UCSD-AML1 (cell line): ENCODE results near the gene DEAF1.
"Not testable (repeated sequence)": the region's sequence is repeated elsewhere in the genome, so short reads cannot be mapped to it uniquely, and the experiment has no call there.

Experiments used
- DNase-seq: peaks from one replicate; lab custom pipeline; 2025; ENCODE audit not compliant: unreplicated experiment; lab: John Stamatoyannopoulos, UW

Gene DEAF1

GRCh38 chr11:647672-648158 is 47.3 kb downstream of the DEAF1 start:
- not testable (repeated sequence) for DNase-seq

- no peak for DNase-seq
These were observed 48.8 kb downstream of the DEAF1 start for GRCh38 chr11:646214-646613.

DNA sequence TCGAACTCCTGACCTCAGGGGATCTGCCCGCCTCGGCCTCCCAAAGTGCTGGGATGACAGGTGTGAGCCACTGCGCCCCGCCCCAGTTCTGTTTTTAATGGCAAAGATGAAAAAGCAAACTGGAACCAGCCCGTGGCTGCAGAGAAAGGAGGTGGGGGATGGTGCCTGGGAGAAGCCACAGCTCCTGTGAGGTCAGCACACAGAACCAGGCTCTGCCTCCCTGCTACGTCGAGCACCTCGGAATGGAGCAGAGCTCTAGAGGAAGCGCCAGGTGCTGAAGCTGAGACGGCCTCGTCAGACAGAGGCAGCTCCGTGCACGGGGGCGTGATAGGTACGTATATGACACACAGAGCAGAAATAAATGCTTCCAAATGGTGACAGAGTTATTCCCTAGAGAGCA is 49.5 kb downstream of the DEAF1 start:
- DNase-seq, result no peak

GRCh38 chr11:643849-644738 is 50.9 kb downstream of the DEAF1 start:
- no peak for DNase-seq

DNA sequence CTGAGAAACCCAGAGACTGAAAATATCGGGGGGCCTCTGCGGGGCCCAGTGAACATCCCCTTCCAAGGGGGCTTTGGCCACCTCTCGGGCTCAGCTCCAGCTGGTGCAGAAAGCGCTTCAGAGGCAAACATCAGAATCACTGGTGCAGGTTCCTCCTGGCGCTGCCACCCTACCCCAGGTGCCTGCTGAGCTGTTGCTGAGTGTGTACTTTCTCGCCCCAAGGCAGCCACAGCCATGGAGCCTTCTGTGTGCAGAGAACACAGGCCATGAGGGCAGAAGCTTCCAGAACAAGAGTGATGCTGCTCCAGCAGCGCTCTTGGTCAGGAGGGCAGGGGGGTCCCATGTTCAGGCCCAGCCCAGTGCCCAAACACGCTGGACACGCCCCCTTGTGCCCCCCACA is 51.7 kb downstream of the DEAF1 start:
- no peak for DNase-seq

DNA sequence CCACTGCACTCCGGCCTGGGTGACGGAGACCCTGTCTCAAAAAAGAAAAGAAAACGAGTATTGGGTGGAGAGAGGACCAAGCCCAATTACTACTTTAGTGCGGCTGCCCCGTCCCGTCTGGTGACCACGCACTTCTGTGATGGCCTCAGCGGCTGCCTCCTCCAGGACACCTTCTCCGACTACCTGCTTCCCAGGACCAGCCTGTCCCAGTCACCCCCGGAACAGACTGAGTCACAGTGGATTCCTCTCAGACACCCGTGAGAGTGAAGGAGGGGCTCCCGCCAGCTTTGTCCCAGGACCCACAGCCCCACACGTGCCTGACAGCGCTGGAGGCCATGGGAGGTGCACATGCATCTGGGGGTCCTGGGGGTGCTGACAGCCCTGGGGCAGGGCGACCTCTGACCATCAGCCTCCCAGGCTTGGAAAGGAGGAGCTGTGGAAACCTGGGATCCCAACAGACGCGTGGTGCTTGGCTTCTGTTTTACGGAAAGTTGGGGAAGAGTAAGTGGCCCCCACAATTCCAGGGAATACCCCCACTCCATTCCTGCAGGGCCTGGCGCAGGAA is 53.1 kb downstream of the DEAF1 start:
- no peak for DNase-seq

DNA sequence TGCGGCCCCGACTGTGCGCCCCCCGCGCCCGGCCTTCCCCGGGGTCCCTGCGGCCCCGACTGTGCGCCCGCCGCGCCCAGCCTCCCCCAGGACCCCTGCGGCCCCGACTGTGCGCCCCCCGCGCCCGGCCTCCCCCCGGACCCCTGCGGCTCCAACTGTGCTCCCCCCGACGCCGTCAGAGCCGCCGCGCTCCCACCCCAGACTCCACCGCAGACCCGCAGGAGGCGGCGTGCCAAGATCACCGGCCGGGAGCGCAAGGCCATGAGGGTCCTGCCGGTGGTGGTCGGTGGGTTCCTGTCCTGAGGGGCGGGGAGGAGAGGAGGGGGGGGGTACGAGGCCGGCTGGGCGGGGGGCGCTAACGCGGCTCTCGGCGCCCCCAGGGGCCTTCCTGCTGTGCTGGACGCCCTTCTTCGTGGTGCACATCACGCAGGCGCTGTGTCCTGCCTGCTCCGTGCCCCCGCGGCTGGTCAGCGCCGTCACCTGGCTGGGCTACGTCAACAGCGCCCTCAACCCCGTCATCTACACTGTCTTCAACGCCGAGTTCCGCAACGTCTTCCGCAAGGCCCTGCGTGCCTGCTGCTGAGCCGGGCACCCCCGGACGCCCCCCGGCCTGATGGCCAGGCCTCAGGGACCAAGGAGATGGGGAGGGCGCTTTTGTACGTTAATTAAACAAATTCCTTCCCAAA is 54.9 kb downstream of the DEAF1 start:
- DNase-seq, result no peak

- DNase-seq, result no peak
These were observed 55.6 kb downstream of the DEAF1 start for GRCh38 chr11:639332-639955.

- DNase-seq, result no peak
These were observed 56.2 kb downstream of the DEAF1 start for GRCh38 chr11:638631-639331.

DNA sequence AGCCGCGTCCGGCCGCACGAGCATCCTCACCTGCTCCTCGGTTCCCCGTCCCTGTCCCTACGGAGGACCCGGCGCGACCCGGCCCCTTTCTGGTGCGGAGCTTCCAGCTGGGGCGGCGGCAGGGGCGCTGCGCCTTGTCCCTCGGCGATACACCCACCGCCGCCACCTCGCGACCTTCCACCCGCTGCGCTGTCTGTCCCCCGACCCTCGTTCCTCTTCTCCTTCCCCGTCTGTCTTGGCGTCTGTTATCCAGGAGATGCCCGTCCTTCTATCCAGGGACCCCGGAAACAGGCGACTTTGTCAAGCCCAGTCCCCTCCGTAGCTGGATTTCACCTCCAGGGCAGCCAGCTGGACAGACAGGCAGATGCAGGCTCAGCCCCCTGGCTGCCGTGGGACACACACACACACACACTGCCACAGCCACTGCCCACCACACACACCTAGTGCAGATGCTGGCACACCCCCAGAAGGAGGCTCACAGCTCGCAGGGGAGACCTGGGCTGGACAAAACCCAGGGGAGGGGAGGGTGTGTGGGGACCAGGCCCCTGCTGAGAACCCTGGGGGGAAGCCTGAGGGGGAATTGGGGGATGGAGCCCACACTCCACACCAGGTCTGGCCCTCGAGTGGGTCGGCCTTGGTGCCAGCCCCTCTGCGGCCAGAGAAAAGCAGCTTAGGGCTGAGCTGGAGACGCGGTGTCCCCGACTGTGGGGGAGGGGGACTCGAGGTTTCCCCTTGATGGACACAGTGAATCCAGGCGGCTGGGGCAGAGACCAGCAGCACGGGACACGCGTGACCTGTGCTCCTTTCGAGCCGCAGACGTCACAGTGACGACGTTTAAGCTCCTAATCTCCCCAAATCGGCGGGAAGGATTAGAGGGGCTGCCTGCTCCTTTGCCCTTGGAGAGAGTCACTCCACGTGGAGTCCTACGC is 57.2 kb downstream of the DEAF1 start:
- DNase-seq, result no peak

DNA sequence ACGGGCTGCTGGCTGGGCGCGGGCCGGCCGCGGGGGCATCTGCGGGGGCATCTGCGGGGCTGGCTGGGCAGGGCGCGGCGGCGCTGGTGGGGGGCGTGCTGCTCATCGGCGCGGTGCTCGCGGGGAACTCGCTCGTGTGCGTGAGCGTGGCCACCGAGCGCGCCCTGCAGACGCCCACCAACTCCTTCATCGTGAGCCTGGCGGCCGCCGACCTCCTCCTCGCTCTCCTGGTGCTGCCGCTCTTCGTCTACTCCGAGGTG is 57.8 kb downstream of the DEAF1 start:
- DNase-seq, result no peak

- no peak for DNase-seq
These were observed 58.3 kb downstream of the DEAF1 start, which contains the start of gene DRD4 for GRCh38 chr11:636511-637332. Gene DRD4 (plus strand): TSS chr11:637269. CDS start chr11:637305, 36 bp downstream.

GRCh38 chr11:635945-636510 is 59.0 kb downstream of the DEAF1 start:
- no peak for DNase-seq

- no peak for DNase-seq
These were observed 64.2 kb downstream of the DEAF1 start for GRCh38 chr11:630871-631270.

DNA sequence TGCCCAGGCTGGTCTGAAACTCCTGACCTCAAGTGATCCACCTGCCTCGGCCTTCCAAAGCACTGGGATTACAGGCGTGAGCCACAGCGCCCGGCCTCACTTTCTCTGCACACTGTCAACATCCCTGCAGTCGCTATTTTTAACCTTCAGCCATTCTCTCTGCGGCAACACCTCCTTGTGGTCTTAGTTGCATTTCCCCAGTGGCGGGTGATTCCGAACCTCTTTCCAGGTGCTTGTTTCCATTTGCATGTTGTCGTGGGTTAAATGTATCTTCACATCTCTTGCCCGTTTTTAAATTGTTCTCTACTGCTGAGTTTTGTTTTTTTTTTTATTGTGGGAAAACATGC is 65.8 kb downstream of the DEAF1 start:
- no peak for DNase-seq

GRCh38 chr11:628056-628455 is 67.0 kb downstream of the DEAF1 start:
- no peak for DNase-seq

GRCh38 chr11:627308-627576 is 67.8 kb downstream of the DEAF1 start:
- no peak for DNase-seq

GRCh38 chr11:626475-627307 is 68.3 kb downstream of the DEAF1 start, which contains the start of gene SCT:
Gene SCT (minus strand): TSS chr11:627181. CDS start chr11:627143, 38 bp downstream.
- DNase-seq, result no peak
